GM12878 (cell line): Measurements from ENCODE around the gene TRIL.

Source experiments
- TBL1XR1 ChIP-seq: IDR thresholded peaks from 2 replicates; pipeline ENCODE4 v1.6.1; 2012; ENCODE audit warnings: low read depth, low read length, improper control_type of control experiment
- YY1 ChIP-seq: IDR thresholded peaks from 2 replicates; pipeline ENCODE4 v1.6.1; 2011; ENCODE audit warnings: low read depth, mild to moderate bottlenecking, low read length

GRCh38 chr7:28904578-28905048 is 53.5 kb downstream of the TRIL start:
- TF ChIP-seq TBL1XR1 (no peak), YY1 (no peak)
